ENCODE results near the gene HSPG2.
"Not testable (repeated sequence)": the region's sequence is repeated elsewhere in the genome, so short reads cannot be mapped to it uniquely, and the experiment has no call there.

HSPG2 gene

DNA sequence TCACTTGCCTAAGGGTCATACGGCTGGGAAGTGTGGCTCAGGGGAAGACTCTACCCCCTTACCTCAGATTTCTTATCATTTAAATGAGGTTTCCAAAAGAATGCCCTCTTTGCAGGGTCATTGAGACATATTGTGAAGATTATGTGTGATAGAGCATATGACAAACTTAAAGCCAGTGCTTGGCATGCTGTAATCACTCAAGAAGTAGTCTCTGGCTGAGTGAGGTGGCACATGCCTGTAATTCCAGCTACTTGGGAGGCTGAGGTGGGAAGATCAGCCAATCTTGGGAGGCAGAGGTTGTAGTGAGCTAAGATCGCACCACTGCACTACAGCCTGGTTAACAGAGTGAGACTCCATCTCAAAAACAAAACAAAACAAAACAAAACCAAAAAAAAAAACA lies 132.6 kb downstream of the HSPG2 start:
- Mint-ChIP-seq H3K27ac (no peak overlapping the region), H3K27me3 (peaks cover 3% of the 10 kb centered on the region), H3K9me3 (ENCODE audit: low read depth) (no peaks in the 10 kb centered on the region), H3K4me1 (ENCODE audit: low read depth) (no peaks in the 10 kb centered on the region), H3K4me3 (no peak overlapping the region), H3K36me3 (no peaks in the 10 kb centered on the region)

DNA sequence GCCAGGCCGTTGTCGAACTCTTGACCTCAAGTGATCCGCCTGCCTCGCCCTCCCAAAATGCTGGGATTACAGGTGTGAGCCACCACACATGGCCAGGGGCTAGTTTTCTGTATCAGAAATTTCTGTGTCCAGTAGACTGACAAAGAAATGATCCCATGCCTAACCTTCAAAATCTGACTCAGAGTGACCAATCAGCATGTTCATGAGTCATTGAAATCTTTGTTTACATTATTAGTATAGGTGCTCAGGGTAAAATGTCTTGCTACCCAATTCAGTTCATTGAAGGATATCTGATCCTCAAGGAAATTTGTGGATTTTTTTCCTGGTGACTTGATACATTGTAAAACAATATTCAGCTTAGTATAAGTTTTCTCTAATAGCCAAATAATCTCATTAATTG lies 136.0 kb downstream of the HSPG2 start:
- peaks cover 3% of the 10 kb centered on the region for H3K27me3 Mint-ChIP-seq
- no peak overlapping the region for H3K4me3 Mint-ChIP-seq
- no peaks in the 10 kb centered on the region for H3K36me3 Mint-ChIP-seq
- no peak overlapping the region for H3K27ac Mint-ChIP-seq
- no peaks in the 10 kb centered on the region for H3K9me3 Mint-ChIP-seq (ENCODE audit: low read depth)
- H3K4me1 Mint-ChIP-seq (ENCODE audit: low read depth) = no peaks in the 10 kb centered on the region

DNA sequence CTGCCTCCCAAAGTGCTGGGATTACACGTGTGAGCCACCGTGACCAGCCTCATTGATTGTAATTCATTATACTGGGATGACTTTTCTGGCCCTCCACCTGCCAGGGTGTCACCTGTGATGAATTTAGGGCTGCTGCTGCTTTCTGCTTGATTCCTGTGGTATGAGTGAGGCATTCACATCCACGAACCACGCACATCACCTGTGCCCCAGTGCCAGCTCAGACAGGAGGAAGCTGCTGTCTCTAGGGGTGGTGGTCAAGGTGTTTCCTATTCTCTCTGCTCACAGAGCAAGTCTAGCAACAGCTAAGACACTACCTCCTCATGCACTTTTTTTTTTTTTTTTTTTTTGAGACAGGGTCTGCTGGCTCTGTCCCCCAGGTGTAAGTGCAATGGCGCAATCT lies 137.4 kb downstream of the HSPG2 start:
- peaks cover 3% of the 10 kb centered on the region for H3K27me3 Mint-ChIP-seq
- no peaks in the 10 kb centered on the region for H3K36me3 Mint-ChIP-seq
- no peak overlapping the region for H3K4me3 Mint-ChIP-seq
- no peak overlapping the region for H3K27ac Mint-ChIP-seq
- H3K4me1 Mint-ChIP-seq (ENCODE audit: low read depth) = no peaks in the 10 kb centered on the region
- peaks cover 3% of the 10 kb centered on the region for H3K9me3 Mint-ChIP-seq (ENCODE audit: low read depth)

DNA sequence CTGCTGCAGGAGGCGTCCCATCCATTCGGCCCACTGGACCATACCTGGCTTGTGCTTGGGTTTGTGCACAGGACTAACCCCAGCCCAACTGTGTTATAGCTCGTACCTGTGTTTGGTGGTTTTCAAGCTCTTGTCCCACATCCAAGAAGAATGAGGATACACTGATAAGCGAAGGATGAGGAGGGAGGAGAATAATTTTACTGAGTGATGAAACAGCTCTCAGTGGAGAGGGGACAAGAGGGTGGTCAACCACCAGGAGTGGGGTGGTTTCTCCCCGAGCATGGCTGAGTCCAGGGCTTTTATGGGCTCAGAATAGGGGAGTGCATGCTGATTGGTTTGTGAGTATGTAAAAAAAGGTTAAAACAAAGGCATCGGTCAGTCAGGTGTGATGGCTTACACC lies 142.0 kb downstream of the HSPG2 start:
- Mint-ChIP-seq H3K36me3 (no peaks in the 10 kb centered on the region), H3K27me3 (no peaks in the 10 kb centered on the region), H3K4me1 (ENCODE audit: low read depth) (no peaks in the 10 kb centered on the region), H3K4me3 (no peak overlapping the region), H3K27ac (no peak overlapping the region), H3K9me3 (ENCODE audit: low read depth) (peaks cover 6% of the 10 kb centered on the region)

DNA sequence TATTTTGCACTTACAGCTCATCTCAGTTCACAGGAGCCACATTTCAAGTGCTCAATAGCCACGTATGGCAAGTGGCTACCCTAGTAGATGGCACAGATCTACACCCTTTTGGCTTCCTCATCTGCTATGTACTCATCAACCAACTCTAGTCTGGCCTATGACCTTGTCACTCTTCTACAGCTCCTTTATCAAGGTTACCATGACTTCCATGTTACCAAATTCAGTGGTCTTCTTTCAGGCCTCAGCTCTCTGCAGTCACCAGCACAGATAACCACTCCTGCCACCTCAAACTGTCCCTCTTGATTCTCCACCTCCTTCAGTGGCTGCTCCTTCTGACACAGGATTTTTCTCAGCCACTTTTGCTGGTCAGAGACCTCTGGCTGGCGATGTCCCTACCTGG lies 142.5 kb downstream of the HSPG2 start:
- H3K27me3 Mint-ChIP-seq = no peaks in the 10 kb centered on the region
- H3K27ac Mint-ChIP-seq = no peak overlapping the region
- H3K36me3 Mint-ChIP-seq = no peaks in the 10 kb centered on the region
- peaks cover 6% of the 10 kb centered on the region for H3K9me3 Mint-ChIP-seq (ENCODE audit: low read depth)
- no peaks in the 10 kb centered on the region for H3K4me1 Mint-ChIP-seq (ENCODE audit: low read depth)
- H3K4me3 Mint-ChIP-seq = no peak overlapping the region

DNA sequence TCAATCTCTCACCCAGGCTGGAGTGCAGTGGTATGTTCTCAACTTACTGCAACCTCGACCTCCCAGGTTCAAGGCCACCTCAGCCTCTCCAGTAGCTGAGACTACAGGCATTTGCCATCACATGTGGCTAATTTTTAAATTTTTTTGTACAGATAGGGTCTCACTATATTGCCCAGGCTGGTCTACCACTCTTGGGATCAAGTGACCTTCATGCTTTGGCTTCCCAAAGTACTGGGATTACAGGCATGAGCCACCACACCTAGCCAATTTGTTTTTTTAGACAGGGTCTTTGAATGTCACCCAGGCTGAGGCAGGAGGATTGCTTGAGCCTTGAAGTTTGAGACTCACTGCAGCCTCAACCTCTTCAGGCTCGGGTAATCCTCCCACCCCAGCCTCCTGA lies 144.0 kb downstream of the HSPG2 start:
- no peak overlapping the region for H3K27ac Mint-ChIP-seq
- no peaks in the 10 kb centered on the region for H3K4me1 Mint-ChIP-seq (ENCODE audit: low read depth)
- H3K4me3 Mint-ChIP-seq = no peak overlapping the region
- no peaks in the 10 kb centered on the region for H3K36me3 Mint-ChIP-seq
- H3K9me3 Mint-ChIP-seq (ENCODE audit: low read depth) = peaks cover 6% of the 10 kb centered on the region
- H3K27me3 Mint-ChIP-seq = no peaks in the 10 kb centered on the region

DNA sequence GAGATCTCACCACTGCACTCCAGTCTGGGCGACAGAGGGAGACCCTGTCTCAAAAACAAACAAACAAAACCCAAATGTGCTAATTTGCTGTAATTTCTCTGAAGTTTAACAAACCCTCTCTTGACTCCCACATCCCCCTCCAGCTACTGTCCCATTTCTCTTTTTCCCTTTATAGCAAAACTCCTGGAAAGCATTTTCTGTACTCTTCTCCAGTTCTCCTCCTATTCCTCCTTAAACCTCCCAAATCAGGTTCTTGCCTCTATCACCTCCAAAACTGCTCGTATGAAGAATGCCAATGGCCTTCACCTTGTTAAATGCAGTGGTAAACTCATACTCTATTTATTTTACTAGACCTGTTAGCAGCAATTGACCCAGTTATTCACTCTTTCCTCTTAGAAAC lies 150.5 kb downstream of the HSPG2 start:
- Mint-ChIP-seq H3K4me1 (ENCODE audit: low read depth) (peaks cover 8% of the 10 kb centered on the region), H3K9me3 (ENCODE audit: low read depth) (no peaks in the 10 kb centered on the region), H3K4me3 (no peak overlapping the region), H3K27ac (no peak overlapping the region), H3K27me3 (no peaks in the 10 kb centered on the region), H3K36me3 (no peaks in the 10 kb centered on the region)

DNA sequence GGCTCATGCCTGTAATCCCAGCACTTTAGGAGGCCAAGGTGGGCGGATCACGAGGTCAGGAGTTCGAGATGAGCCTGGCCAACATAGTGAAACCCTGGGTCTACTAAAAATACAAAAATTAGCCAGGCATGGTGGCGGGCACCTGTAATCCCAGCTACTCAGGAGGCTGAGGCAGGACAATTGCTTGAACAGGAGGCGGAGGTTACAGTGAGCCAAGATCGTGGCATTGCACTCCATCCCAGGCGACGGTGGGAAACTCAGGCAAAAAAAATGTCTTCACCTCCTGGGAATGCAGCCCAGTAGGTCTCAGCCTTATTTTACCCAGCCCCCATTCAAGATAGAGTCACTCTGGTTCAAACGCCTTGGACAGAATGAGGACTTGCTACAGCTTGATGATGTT lies 151.3 kb downstream of the HSPG2 start:
- peaks cover 12% of the 10 kb centered on the region for H3K4me1 Mint-ChIP-seq (ENCODE audit: low read depth)
- not testable (repeated sequence) for H3K27me3 Mint-ChIP-seq; H3K4me3 Mint-ChIP-seq; H3K27ac Mint-ChIP-seq; H3K36me3 Mint-ChIP-seq; H3K9me3 Mint-ChIP-seq (ENCODE audit: low read depth)

DNA sequence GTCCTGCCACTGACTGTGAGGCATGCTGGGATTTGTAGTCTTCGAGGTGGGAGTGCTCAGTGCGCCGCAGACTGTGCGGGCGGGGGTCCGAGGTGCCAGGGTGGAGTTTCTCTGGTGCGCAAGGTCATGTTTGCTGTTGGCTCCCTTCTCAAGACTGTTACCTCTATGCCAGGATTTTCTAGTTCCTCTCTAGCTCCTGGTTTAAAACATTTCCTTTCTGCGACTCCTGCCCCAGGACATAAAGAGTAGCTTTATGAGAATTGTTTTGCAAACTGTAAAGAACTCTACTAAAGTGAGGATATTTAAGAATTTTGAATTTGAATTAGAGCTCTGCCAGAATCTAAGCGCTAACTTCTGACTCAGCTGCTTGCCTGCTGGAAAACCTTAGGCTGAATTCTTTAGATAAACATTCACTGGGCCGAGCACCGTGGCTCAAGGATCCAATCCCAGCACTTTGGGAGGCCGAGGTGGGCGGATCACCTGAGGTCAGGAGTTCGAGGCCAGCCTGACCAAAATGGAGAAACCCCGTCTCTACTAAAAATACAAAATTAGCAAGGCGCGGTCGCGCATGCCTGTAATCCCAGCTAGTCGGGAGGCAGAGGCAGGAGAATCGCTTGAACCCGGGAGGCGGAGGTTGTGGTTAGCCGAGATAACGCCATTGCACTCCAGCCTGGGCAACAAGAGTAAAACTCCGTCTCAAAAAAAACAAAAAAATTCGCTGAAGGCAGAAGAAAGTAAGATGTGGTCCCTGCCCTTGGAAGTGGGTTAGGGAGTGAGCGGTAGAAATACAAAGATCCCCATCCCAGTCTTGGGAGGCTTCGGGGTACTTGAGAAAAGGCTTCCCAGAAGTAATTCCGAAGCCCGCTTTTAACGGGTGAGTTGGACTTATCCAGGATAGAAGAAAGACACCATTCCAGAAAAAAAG lies 153.2 kb downstream of the HSPG2 start:
- peaks cover 2% of the 10 kb centered on the region for H3K36me3 Mint-ChIP-seq
- no peaks in the 10 kb centered on the region for H3K27me3 Mint-ChIP-seq
- peaks cover 24% of the 10 kb centered on the region for H3K4me1 Mint-ChIP-seq (ENCODE audit: low read depth)
- peak overlapping the region; percentile 93 for H3K4me3 Mint-ChIP-seq
- no peaks in the 10 kb centered on the region for H3K9me3 Mint-ChIP-seq (ENCODE audit: low read depth)
- peak overlapping the region; percentile 100 for H3K27ac Mint-ChIP-seq

DNA sequence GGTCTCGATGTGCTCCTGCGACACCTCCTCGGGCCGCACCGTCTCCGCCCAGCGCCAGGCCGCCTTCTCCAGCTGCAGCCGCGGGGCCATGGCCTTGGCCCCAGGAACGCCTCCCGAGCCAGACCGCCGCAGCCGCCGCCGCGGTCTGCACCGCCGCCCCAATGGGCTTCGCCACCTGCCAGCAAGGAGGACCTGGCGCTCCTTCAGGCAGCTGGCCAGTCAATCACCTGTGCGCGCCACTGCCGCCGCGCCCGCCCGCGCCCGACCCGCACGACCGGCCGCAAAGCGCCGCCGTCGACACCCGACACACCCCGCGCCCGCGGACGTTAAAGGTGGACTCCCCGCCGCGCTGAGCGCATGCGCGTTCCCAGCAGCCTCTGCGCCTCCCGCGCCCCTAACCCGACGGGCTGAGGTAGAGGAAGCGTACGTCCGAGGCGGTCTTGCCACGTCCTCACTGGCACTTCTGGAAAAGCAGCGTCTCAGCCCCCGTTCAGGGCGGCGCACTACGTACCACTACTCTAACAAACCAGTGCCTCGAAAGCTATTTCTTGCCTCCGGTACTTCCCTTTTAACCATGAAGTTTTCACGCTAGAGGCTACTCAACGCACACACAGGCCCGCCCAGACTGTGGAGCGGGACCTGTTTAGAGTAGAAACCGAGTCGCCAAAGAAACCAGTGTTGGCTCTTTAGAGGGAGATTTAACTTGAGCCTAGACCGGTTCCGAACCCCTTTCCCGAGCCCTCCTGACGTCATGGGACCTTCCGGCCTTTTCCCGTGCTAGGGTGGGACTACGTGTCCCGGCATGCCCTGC lies 154.0 kb downstream of the HSPG2 start, which contains the start of gene USP48:
Gene USP48, minus strand, starts transcription at position 282 of the 811 bp plus-strand sequence. Its CDS starts 192 bp downstream, at position 90.
- Mint-ChIP-seq H3K9me3 (ENCODE audit: low read depth) (no peaks in the 10 kb centered on the region), H3K27me3 (no peaks in the 10 kb centered on the region), H3K4me1 (ENCODE audit: low read depth) (peaks cover 30% of the 10 kb centered on the region), H3K27ac (peak within 1 kb of the TSS; percentile 100), H3K36me3 (peaks cover 2% of the 10 kb centered on the region), H3K4me3 (peak within 1 kb of the TSS; percentile 93)

DNA sequence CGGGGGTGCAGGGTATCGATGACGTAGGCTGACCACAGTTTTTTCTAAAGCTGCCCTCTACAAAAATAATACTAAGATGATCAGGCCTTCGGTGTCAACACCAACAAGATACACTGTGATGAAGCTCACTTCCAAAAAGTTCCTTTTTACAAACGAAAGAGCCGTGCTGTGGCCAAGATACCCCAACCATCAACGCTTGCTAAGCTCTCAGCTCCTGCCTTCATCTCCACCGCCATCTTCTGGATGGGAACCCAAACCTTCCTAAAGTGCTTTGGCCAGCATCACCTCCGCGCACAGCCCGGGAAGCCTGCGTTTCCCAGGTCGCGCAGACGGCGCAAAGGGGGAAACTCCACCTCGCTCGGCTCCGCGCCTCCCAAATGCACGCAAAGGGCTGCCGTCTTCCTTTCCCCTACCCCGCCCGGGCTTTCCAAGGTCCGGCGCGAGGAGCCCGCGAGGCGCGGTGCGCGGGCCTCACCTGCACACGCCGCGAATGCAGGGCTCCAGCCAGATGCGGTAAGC lies 154.7 kb downstream of the HSPG2 start:
- Mint-ChIP-seq H3K9me3 (ENCODE audit: low read depth) (no peaks in the 10 kb centered on the region), H3K27me3 (no peaks in the 10 kb centered on the region), H3K4me1 (ENCODE audit: low read depth) (peaks cover 33% of the 10 kb centered on the region), H3K27ac (peak overlapping the region; percentile 94), H3K4me3 (peak overlapping the region; percentile 93), H3K36me3 (peaks cover 2% of the 10 kb centered on the region)

DNA sequence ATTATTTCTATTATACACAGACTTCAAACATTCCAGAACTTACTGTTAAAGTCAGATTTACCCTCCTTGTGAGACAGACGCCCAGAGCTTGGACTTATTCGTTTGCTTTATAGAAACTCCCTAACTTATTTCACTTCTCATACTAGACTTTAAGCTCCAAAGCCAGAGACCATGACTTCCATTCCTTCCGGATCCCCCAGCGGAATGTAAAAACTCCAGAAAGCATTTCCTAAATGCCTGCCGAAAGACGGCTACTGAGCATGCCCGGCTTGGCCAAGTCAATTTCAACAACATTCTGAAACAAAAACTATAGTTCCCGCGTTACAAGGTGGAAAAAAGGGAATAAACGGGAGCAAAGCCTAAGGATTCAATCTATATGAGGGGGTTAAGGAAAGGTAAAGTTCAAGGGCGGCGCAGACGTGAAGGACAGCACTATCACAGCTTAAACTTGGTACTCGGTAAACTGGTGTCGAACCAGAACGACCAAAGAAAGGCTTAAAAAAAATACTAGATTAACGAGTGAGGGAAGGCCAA lies 155.2 kb downstream of the HSPG2 start:
- H3K36me3 Mint-ChIP-seq = peaks cover 2% of the 10 kb centered on the region
- H3K27ac Mint-ChIP-seq = peak overlapping the region; percentile 94
- peak overlapping the region; percentile 93 for H3K4me3 Mint-ChIP-seq
- no peaks in the 10 kb centered on the region for H3K9me3 Mint-ChIP-seq (ENCODE audit: low read depth)
- H3K27me3 Mint-ChIP-seq = no peaks in the 10 kb centered on the region
- H3K4me1 Mint-ChIP-seq (ENCODE audit: low read depth) = peaks cover 36% of the 10 kb centered on the region

DNA sequence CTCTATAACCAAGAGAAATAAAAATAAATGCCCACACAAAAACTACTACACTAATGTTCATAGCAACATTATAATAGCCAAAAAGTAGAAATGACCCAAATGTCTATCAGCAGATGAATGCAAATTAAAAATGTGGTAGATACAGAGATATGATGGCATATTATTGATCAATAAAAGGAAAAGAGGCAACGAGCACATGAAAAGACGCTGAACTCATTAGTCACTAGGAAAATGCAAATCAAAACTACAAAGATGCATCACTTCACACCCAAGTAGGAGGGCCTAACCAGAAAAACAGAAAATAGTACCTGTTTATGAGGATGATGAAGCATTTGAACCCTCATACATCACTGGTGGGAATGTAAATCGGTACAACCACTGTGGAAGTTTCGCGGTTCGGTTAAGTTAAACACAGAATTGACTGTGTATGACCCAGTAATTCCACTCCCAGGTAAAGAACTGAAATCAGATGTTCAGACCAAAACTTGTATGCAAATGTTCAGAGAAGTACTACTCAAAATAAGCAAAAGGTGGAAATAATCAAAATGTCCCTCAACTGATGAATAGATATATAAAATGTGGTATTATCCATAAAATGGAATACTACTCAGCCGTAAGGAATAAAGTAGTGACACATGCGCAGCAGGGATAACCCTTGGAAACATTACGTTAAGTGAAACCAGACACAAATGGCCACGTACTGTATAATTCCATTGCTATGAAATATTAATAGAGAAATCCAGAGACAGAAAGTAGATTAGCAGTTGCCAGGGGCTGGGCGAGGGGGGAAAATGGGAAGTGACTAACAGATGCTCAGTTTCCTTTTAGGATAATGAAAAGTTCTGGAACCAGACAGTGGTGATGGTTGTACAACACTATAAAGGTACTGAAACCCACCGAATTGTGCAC lies 157.2 kb downstream of the HSPG2 start:
- Mint-ChIP-seq H3K9me3 (ENCODE audit: low read depth) (no peaks in the 10 kb centered on the region), H3K4me3 (peak overlapping the region; percentile 78), H3K27me3 (no peaks in the 10 kb centered on the region), H3K4me1 (ENCODE audit: low read depth) (peaks cover 47% of the 10 kb centered on the region), H3K27ac (peak overlapping the region; percentile 98), H3K36me3 (peaks cover 2% of the 10 kb centered on the region)

DNA sequence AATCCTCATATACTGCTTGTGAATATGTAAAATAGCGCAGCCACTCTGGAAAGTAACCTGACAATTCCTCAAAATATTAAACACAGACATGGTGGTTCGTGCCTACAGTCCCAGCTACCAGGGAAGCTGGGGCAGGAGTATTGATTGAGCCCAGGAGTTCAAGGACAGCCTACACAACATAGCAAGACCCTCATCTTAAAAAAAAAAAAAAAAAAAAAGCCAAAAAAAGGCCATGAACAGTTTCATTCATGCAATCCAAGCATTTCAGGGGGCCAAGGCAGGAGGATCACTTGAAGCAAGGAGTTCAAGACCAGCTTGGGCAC lies 158.7 kb downstream of the HSPG2 start:
- H3K4me3 Mint-ChIP-seq = peak overlapping the region; percentile 40
- H3K9me3 Mint-ChIP-seq (ENCODE audit: low read depth) = no peaks in the 10 kb centered on the region
- H3K27me3 Mint-ChIP-seq = no peaks in the 10 kb centered on the region
- H3K4me1 Mint-ChIP-seq (ENCODE audit: low read depth) = peaks cover 50% of the 10 kb centered on the region
- H3K36me3 Mint-ChIP-seq = peaks cover 2% of the 10 kb centered on the region
- peak overlapping the region; percentile 64 for H3K27ac Mint-ChIP-seq

All from activated naive CD8-positive, alpha-beta T cell (primary cell).